ENCODE results near the gene SLC34A3. TPM values are rescaled to one million over a fixed set of nuclear protein-coding genes. Genes with fewer than 3 reads are reported as not detected.

Gene SLC34A3
- polyA plus RNA-seq, 2 of the 4 experiments (the other 2 are of a cell fraction) = 0.05 TPM; not detected in 1

GRCh38 chr9:137188490-137189296 is 42.0 kb upstream of the SLC34A3 start, which contains the start of the genes ANAPC2 and SSNA1 (continued):
- peak; percentile 38; the same call in 2 of the 3 replicates for TF ChIP-seq SMC3 (IDR thresholded peaks at IDR 0.05)
- TF ChIP-seq MAX (IDR thresholded peaks at IDR 0.05) = peak; percentile 92
- TF ChIP-seq ESRRA (IDR thresholded peaks at IDR 0.05; ENCODE audit: borderline replicate concordance, low read length) = no peak
- TF ChIP-seq HOXB13 (CRISPR knock-in tag; IDR thresholded peaks at IDR 0.05; ENCODE audit: low read depth) = no peak
- no peak for TF ChIP-seq RCOR1 (IDR thresholded peaks at IDR 0.05; ENCODE audit: low read depth, low read length)
- TF ChIP-seq HDAC2 (IDR thresholded peaks at IDR 0.05) = no peak
- no peak for TF ChIP-seq HOXB5 (CRISPR knock-in tag; IDR thresholded peaks at IDR 0.05)
- no peak for TF ChIP-seq MYC (IDR thresholded peaks at IDR 0.05; ENCODE audit: borderline replicate concordance, low read length)
- no peak for TF ChIP-seq EHF (CRISPR knock-in tag; IDR thresholded peaks at IDR 0.05)
- TF ChIP-seq CTCF (IDR thresholded peaks at IDR 0.05) = peak; percentile 39
- no peak for TF ChIP-seq SREBF2 (IDR thresholded peaks at IDR 0.05)
- TF ChIP-seq CEBPB (IDR thresholded peaks at IDR 0.05) = no peak
- TF ChIP-seq FOXS1 (CRISPR knock-in tag; IDR thresholded peaks at IDR 0.05) = no peak
- no peak for TF ChIP-seq NFE2L2 (conservative IDR thresholded peaks at IDR 0.05; ENCODE audit: low read length)
- TF ChIP-seq CBX2 (IDR thresholded peaks at IDR 0.05; ENCODE audit: borderline replicate concordance, low read depth) = no peak
- TF ChIP-seq TP53 (CRISPR knock-in tag; IDR thresholded peaks at IDR 0.05) = no peak
- no peak for TF ChIP-seq RARB (CRISPR knock-in tag; IDR thresholded peaks at IDR 0.05)
- TF ChIP-seq BHLHE40 (IDR thresholded peaks at IDR 0.05; ENCODE audit: low read depth, low read length) = peak; percentile 81
- peak; percentile 26; the same call in 1 of the 2 replicates for TF ChIP-seq TFCP2L1 (CRISPR knock-in tag; IDR thresholded peaks at IDR 0.05)
- no peak for TF ChIP-seq JUNB (IDR thresholded peaks at IDR 0.05)
- TF ChIP-seq ZC3H11A (IDR thresholded peaks at IDR 0.05) = no peak
- peak; percentile 31 to 49; a peak in 3 of 5 replicates for TF ChIP-seq RAD21 (conservative IDR thresholded peaks at IDR 0.05 in 1 of 2, IDR thresholded peaks at IDR 0.05 in 1 of 2)
- TF ChIP-seq NR3C1 (IDR thresholded peaks at IDR 0.05) = no peak
- TF ChIP-seq KDM1A (IDR thresholded peaks at IDR 0.05; ENCODE audit: low read depth) = no peak
- no peak for TF ChIP-seq HEYL (CRISPR knock-in tag; IDR thresholded peaks at IDR 0.05)
- TF ChIP-seq POLR2AphosphoS2 (conservative IDR thresholded peaks at IDR 0.05; ENCODE audit: low read length) = no peak

- 68% methylated on average over 14 of the region's 23 CpGs for WGBS (ENCODE audit: missing lambda C conversion rate)
These were observed 41.1 kb upstream of the SLC34A3 start for GRCh38 chr9:137189297-137190295.

More at GRCh38 chr9:137189297-137190295, 41.1 kb upstream of the SLC34A3 start:
- ChIA-PET POLR2A (interaction anchor here (0.6 to 3.4 kb wide), 16 partner anchors 9 to 62 kb away, joined by 3 to 38 read pairs (median 7); partner anchors contain the start of genes CYSRT1, NDOR1, RNF208 and RNF224), CTCF (interaction anchor here (0.6 to 11.5 kb wide), 25 partner anchors 9 to 125 kb away, joined by 3 to 156 read pairs (median 4); partner anchors contain the start of genes CYSRT1, GRIN1, LRRC26 and RNF208)
- TF ChIP-seq NPAS2 (CRISPR knock-in tag; IDR thresholded peaks at IDR 0.05; ENCODE audit: borderline replicate concordance) (no peak), CBX8 (IDR thresholded peaks at IDR 0.05) (no peak), BHLHE40 (IDR thresholded peaks at IDR 0.05; ENCODE audit: low read depth, low read length) (no peak), RARB (CRISPR knock-in tag; IDR thresholded peaks at IDR 0.05) (no peak), PBX3 (IDR thresholded peaks at IDR 0.05) (no peak), CBX2 (IDR thresholded peaks at IDR 0.05; ENCODE audit: borderline replicate concordance, low read depth) (no peak)
- DNase-seq (ENCODE audit: low read depth in 1 of 2, low spot score in 1 of 2) = no peak
- H3K4me2 ChIP-seq = peak overlapping the region; percentile 99
- H3K4me1 ChIP-seq = peaks cover 31% of the 10 kb centered on the region
- no peaks in the 10 kb centered on the region for H3K9me3 ChIP-seq
- peak in 1 of 2 experiments; percentile 19; a peak in 4 of 6 replicates for ATAC-seq
- no peak for FAIRE-seq
- peak overlapping the region; percentile 92 for H3K4me3 ChIP-seq
- peak overlapping the region; percentile 97 for H3K27ac ChIP-seq
